ENCODE results near the gene CRYBG3. TPM values are rescaled to one million over a fixed set of nuclear protein-coding genes. Genes with fewer than 3 reads are reported as not detected.

The CRYBG3 gene
- total RNA-seq, 1 donor from 2014 or later, result 10.5 TPM

DNA sequence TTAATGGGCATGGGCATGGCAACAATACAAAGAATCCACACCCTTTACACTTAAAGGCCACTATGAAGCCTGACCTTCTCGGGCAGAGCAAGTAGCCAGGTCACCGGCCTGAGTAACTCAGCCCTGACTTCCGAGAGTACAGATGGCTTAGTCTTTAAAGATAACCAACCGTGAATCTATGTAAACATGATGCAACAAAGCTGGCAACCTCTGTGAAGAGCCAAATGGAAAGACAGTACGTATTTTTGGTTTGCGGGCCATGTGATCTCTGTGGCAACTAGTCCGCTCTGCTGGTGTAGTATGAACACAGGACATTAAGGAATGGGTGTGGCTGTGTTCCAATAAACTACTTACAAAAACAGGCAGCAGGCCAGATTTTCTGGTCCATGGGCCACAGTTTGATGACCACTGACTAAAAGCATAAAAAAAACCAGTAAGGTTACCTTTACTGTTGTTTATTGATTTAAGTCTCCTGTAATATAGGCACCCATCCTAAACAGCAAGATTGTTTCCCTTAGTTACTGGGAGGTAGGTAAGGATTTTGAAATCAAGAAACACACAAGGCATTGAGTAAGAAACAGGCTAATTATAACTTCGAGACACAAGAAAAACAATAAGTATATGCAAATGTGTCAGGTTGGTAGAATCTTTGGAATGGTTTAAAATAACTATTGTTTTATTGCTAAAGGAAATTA, 136.0 kb downstream of the CRYBG3 start:
- TF ChIP-seq, protein P1, sequence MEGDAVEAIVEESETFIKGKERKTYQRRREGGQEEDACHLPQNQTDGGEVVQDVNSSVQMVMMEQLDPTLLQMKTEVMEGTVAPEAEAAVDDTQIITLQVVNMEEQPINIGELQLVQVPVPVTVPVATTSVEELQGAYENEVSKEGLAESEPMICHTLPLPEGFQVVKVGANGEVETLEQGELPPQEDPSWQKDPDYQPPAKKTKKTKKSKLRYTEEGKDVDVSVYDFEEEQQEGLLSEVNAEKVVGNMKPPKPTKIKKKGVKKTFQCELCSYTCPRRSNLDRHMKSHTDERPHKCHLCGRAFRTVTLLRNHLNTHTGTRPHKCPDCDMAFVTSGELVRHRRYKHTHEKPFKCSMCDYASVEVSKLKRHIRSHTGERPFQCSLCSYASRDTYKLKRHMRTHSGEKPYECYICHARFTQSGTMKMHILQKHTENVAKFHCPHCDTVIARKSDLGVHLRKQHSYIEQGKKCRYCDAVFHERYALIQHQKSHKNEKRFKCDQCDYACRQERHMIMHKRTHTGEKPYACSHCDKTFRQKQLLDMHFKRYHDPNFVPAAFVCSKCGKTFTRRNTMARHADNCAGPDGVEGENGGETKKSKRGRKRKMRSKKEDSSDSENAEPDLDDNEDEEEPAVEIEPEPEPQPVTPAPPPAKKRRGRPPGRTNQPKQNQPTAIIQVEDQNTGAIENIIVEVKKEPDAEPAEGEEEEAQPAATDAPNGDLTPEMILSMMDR (IDR thresholded peaks at IDR 0.05; ENCODE audit: insufficient read depth, low read length, poor library complexity, severe bottlenecking), result no peak

DNA sequence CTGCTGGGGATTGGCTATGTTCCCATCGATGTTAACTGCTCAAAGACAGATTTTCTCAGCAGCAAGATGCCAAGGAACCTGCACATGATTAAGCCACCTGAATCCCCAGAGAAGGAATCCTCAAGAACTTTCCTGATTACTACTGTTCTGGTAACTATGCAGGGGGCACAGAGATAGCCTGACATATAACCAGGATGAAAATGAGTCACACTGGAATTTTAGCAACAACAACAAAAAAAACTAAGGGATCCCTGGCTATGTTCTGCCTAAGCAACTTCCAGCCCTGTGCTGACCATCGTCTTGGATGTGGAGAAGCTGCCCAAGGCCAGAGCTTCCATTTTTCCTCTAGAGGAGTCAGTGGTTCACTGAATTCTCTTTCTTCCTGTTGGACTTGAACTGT, 136.6 kb downstream of the CRYBG3 start:
- TF ChIP-seq, protein P1 (IDR thresholded peaks at IDR 0.05; ENCODE audit: insufficient read depth, low read length, poor library complexity, severe bottlenecking), result no peak
- DNase-seq (ENCODE audit: low read depth), result no peak
- Histone ChIP-seq H3K4me3 (ENCODE audit: low read depth, low read length) (no peak overlapping the region), H3K36me3 (ENCODE audit: control insufficient read depth, insufficient read depth, low read length) (no peaks in the 10 kb centered on the region), H3K27me3 (ENCODE audit: control insufficient read depth, insufficient read depth, low read length) (no peaks in the 10 kb centered on the region)

More for the DNA sequence above, 136.0 kb downstream of the CRYBG3 start:
- no peaks in the 10 kb centered on the region for H3K27me3 ChIP-seq (ENCODE audit: control insufficient read depth, insufficient read depth, low read length)
- no peak for DNase-seq (ENCODE audit: low read depth)
- H3K4me3 ChIP-seq (ENCODE audit: low read depth, low read length), result no peak overlapping the region
- H3K36me3 ChIP-seq (ENCODE audit: control insufficient read depth, insufficient read depth, low read length), result no peaks in the 10 kb centered on the region

DNA sequence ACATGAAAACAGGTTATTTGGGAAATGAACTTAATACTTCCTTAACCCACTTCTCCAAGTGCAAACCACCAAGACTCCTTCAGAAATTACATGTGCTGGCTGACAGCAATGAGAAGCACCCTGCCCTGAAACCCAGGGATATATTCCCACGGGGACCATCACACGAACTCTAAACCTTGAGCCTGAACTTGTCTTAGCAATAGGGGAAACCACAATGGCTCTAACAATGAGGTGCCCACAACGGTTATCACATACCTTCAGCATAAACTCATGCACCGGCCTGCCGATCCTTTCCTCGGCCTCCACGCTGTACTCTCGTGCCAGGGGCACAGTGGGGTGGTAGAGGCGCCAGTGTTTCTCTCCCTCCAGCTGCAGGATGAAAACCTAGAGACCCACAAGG, 137.0 kb downstream of the CRYBG3 start:
- Histone ChIP-seq H3K4me3 (ENCODE audit: low read depth, low read length) (no peak overlapping the region), H3K27me3 (ENCODE audit: control insufficient read depth, insufficient read depth, low read length) (no peaks in the 10 kb centered on the region), H3K36me3 (ENCODE audit: control insufficient read depth, insufficient read depth, low read length) (no peaks in the 10 kb centered on the region)
- TF ChIP-seq, protein P1 (IDR thresholded peaks at IDR 0.05; ENCODE audit: insufficient read depth, low read length, poor library complexity, severe bottlenecking), result no peak
- no peak for DNase-seq (ENCODE audit: low read depth)

- TF ChIP-seq, protein P1 (IDR thresholded peaks at IDR 0.05; ENCODE audit: insufficient read depth, low read length, poor library complexity, severe bottlenecking), result no peak
- DNase-seq (ENCODE audit: low read depth), result no peak
- Histone ChIP-seq H3K4me3 (ENCODE audit: low read depth, low read length) (no peak overlapping the region), H3K27me3 (ENCODE audit: control insufficient read depth, insufficient read depth, low read length) (no peaks in the 10 kb centered on the region), H3K36me3 (ENCODE audit: control insufficient read depth, insufficient read depth, low read length) (no peaks in the 10 kb centered on the region)
Measured at GRCh38 chr3:97959872-97960271, 138.1 kb downstream of the CRYBG3 start.

DNA sequence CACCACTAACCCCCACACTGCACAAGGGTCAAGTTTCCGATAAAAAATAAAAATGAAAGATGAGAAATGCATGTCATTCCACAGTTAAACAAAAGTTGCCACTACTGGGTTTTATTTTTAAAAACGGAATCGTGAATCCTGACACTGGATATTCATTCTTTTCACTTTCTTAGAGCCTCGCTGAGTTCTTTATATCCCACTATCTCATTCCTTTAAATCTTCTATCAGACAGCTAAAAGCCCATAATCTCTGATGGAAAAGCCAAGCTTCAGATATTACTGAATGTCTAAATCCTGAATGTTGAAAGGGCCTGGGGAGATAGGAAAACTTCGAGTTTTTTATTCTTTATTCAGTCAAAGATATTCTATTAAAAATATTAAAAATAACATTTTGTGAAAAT, 138.7 kb downstream of the CRYBG3 start:
- H3K36me3 ChIP-seq (ENCODE audit: control insufficient read depth, insufficient read depth, low read length), result no peaks in the 10 kb centered on the region
- TF ChIP-seq, protein P1 (IDR thresholded peaks at IDR 0.05; ENCODE audit: insufficient read depth, low read length, poor library complexity, severe bottlenecking), result no peak

More for the DNA sequence above, 138.7 kb downstream of the CRYBG3 start:
- no peak for DNase-seq (ENCODE audit: low read depth)
- Histone ChIP-seq H3K27me3 (ENCODE audit: control insufficient read depth, insufficient read depth, low read length) (no peaks in the 10 kb centered on the region), H3K4me3 (ENCODE audit: low read depth, low read length) (no peak overlapping the region)
